K562 (cell line): ENCODE data around the gene PILRA.

Experiments
- ARNT ChIP-seq, 2 experiments: fragments of 450-650 bp; IDR thresholded peaks; 2 replicates each; pipeline ENCODE4 v1.6.1; 2016; ENCODE audit warnings: mild to moderate bottlenecking in 1 of 2
- EGR1 ChIP-seq: fragments of 450-650 bp; conservative IDR thresholded peaks from 2 replicates; pipeline ENCODE4 v1.6.1; 2017; ENCODE audit warnings: mild to moderate bottlenecking
- MBD1 ChIP-seq: fragments of 250-450 bp; sonication (Bioruptor Pico); IDR thresholded peaks from 2 replicates; pipeline ENCODE4 v1.8.0; 2022; ENCODE audit warnings: inconsistent platforms
- TCF7 ChIP-seq: sonication (generic); IDR thresholded peaks from 2 replicates; pipeline ENCODE4 v1.6.1; 2016; ENCODE audit warnings: antibody characterized with exemption, borderline replicate concordance
- TGIF2 ChIP-seq: sonication (generic); formaldehyde crosslinking; IDR thresholded peaks from 2 replicates; pipeline ENCODE4 v1.8.1; 2022; ENCODE audit warnings: mild to moderate bottlenecking, missing genetic modification reagents, moderate library complexity
- ZFP91 ChIP-seq: sonication (generic); formaldehyde crosslinking; IDR thresholded peaks from 2 replicates; pipeline ENCODE4 v1.8.0; 2022; ENCODE audit warnings: mild to moderate bottlenecking, missing genetic modification reagents
- ZNF239 ChIP-seq: fragments of 250-450 bp; sonication (Bioruptor Pico); IDR thresholded peaks from 2 replicates; pipeline ENCODE4 v1.4.0; 2020; ENCODE audit warnings: mild to moderate bottlenecking

GRCh38 chr7:100394077-100394476, 20.8 kb downstream of the PILRA start:
- TF ChIP-seq ZFP91 (no peak), EGR1 (no peak), MBD1 (CRISPR knock-in tag) (no peak), TCF7 (no peak), ARNT (IDR thresholded peaks at IDR 0.05) (no peak), TGIF2 (CRISPR knock-in tag) (no peak), ZNF239 (no peak)
